Urothelium cell line (cell line): ENCODE results near the gene KDM5C.
"Not testable (repeated sequence)": the region's sequence is repeated elsewhere in the genome, so short reads cannot be mapped to it uniquely, and the experiment has no call there.

Experiments used
- DNase-seq: peaks from one replicate; pipeline ENCODE4 v3.0.0; 2011; ENCODE audit warnings: low spot score, mixed read lengths
- FAIRE-seq: peaks from 2 replicates; lab custom pipeline; 2011; peaks lifted over from hg19 to GRCh38; lab: Jason Lieb, UNC

The KDM5C gene

GRCh38 chrX:53194308-53194707 lies 30.7 kb downstream of the KDM5C start:
- no peak for FAIRE-seq
- no peak for DNase-seq

- no peak for DNase-seq
- no peak for FAIRE-seq
Measured at GRCh38 chrX:53193093-53193492, 31.9 kb downstream of the KDM5C start.

- FAIRE-seq: no peak
- no peak for DNase-seq
Measured at GRCh38 chrX:53190363-53190960, 34.5 kb downstream of the KDM5C start.

DNA sequence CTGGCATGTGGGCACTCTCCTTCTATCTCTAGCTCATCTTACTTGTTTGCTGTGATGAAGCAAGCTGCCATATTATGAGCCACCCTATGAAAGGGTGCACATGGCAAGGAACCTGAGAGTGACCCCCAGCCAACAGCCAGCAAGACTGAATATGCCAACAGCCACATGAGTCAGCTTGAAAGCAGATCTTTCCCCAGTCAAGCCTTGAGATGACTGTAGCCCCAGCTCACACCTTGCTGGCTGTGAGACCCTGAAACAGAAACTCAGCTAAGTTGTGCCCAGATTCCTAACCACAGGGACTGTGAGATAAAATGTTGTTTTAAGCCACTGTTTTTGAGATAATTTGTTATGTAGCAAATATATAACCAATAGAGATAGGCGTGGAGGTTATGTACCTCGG lies 36.2 kb downstream of the KDM5C start:
- FAIRE-seq (no peak), DNase-seq (no peak)

DNA sequence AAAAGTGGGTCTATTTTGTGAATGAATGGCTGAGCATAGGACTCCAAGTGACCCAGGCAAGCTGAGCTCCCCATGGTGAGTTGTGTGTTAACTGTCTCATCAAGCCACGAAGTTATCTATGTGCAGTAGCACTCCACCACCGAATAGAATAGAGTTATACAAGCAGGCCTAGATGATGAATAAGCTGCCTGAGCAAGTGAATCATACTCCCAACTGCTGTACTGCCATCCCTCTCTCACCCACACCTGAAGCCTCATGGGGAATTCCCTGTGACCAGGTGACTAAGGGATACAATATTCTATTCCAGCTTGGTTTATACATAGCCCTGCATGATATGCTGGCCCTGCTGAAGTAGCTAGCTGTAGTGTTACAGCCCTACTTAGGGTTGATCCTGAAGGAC lies 38.7 kb downstream of the KDM5C start:
- FAIRE-seq: no peak
- peak; percentile 50 for DNase-seq

DNA sequence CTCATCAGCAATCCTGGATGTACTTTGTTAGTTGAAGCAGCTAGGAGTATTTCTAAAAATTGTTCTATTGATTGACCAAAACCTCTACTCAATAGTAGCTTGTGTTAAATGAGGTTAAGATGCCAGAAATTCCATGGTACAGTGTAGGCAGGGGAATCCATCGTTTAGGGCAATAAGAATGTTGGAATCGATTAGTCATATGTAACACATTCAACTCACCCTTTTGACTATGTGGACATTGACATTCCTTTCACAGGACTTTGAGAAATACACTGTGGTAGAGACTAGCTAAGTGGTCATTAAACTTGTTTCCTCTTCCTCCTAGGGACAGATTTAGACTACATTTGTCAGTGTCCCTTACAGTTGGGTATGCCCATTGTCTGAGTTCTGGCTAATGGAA lies 40.2 kb downstream of the KDM5C start:
- FAIRE-seq: no peak

GRCh38 chrX:53171356-53171755 lies 53.7 kb downstream of the KDM5C start:
- DNase-seq: no peak
- no peak for FAIRE-seq

More for the DNA sequence above, 40.2 kb downstream of the KDM5C start:
- peak; percentile 17 for DNase-seq

DNA sequence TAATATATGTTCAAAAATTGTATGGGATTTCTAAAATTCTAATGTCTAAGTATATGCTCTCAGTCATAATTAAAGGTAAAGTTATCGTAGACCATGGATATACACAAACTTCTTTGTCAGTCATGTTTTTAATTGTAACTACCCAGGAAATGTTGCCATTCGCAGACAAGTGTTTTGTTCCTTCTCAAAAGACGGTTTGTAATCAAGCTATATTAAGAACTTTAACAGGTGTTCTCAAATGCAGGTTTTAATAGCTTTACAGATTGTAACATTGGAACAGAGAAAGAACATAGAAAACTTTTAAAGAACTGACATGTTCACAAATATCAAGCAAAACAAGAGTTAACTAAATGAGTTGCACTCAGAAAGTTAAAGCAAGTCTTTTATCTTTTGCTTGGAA lies 58.9 kb downstream of the KDM5C start:
- DNase-seq (no peak), FAIRE-seq (no peak)

GRCh38 chrX:53164566-53164965 lies 60.4 kb downstream of the KDM5C start:
- not testable (repeated sequence) for DNase-seq, FAIRE-seq

GRCh38 chrX:53163436-53163835 lies 61.6 kb downstream of the KDM5C start:
- DNase-seq: no peak
- no peak for FAIRE-seq

DNA sequence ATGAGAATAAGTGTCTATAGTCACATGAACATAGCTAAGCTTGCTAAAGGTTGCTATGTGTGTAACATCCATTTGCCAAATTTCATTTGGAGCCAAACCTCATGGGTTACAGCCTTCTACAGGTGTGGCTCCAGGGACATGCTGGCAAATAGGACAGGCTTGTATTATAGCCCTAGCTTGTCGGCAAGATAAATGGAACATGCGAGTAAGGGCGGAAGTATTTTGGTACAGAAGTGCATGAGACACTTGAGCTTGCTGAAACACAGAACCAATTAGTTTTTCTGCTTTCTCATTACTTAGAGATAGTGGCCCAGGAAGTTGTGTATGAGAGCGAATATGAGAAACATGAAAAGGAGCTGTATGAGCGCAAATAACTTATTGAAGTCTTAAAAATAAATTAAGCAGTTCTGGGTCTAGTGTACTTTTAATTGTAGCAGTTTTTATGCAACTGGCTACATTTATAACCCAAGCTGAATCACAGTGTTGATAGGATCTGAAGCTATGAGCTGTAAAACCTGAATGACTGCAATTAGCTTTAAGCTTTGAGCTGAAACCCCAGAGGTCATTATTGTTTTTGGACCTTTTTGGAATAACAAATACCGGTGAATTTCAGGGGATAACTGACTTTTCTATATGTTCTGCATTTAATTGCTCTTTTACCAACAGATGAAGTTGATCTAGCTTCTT lies 64.6 kb downstream of the KDM5C start:
- no peak for DNase-seq
- no peak for FAIRE-seq

- DNase-seq: no peak
Measured at GRCh38 chrX:53159184-53159583, 65.8 kb downstream of the KDM5C start.

GRCh38 chrX:53156207-53156596 lies 68.8 kb downstream of the KDM5C start:
- FAIRE-seq (no peak), DNase-seq (no peak)

More at GRCh38 chrX:53159184-53159583, 65.8 kb downstream of the KDM5C start:
- no peak for FAIRE-seq

GRCh38 chrX:53155512-53156206 lies 69.3 kb downstream of the KDM5C start:
- no peak for FAIRE-seq
- DNase-seq: no peak

GRCh38 chrX:53153581-53153980 lies 71.4 kb downstream of the KDM5C start:
- FAIRE-seq (no peak), DNase-seq (no peak)
